Neural cell (in vitro differentiated cells): ENCODE data around the gene TMEM255B. TPM values are rescaled to one million over a fixed set of nuclear protein-coding genes. Genes with fewer than 3 reads are reported as not detected.

Source experiments
- H2AFZ ChIP-seq: fragments of 200-600, 300-800 bp; sonication (generic), shearing (Covaris generic); 2 replicates; pipeline ENCODE4 v1.6.0; 2014; ENCODE audit warnings: low read depth, mild to moderate bottlenecking, antibody characterized with exemption, low read length, moderate library complexity
- H3F3A ChIP-seq: fragments of 200-600 bp; shearing (Covaris generic); 2 replicates; pipeline ENCODE4 v1.6.1; 2016; ENCODE audit warnings: mild to moderate bottlenecking, moderate library complexity, mixed read lengths, antibody characterized with exemption, low read length; ENCODE audit not compliant: insufficient read depth, poor library complexity, severe bottlenecking
- H3K27ac ChIP-seq: fragments of 200-600, 300-800 bp; sonication (generic), shearing (Covaris generic); 2 replicates; pipeline ENCODE4 v1.5.1; 2014; ENCODE audit warnings: mild to moderate bottlenecking, low read length, moderate library complexity
- H3K27me3 ChIP-seq: fragments of 300-800, 200-600 bp; sonication (generic), shearing (Covaris generic); 2 replicates; pipeline ENCODE4 v1.6.0; 2014; ENCODE audit warnings: mild to moderate bottlenecking, low read depth, low read length, moderate library complexity; ENCODE audit not compliant: insufficient read depth
- H3K36me3 ChIP-seq: fragments of 300-800, 200-600 bp; sonication (generic), shearing (Covaris generic); 2 replicates; pipeline ENCODE4 v1.5.1; 2014; ENCODE audit warnings: mild to moderate bottlenecking, antibody characterized with exemption, low read length, moderate library complexity; ENCODE audit not compliant: insufficient read depth
- H3K4me2 ChIP-seq: fragments of 300-800, 200-600 bp; sonication (generic), shearing (Covaris generic); 2 replicates; pipeline ENCODE4 v1.6.0; 2014; ENCODE audit warnings: mild to moderate bottlenecking, low read length
- H3K4me3 ChIP-seq: fragments of 300-800, 200-600 bp; sonication (generic), shearing (Covaris generic); 2 replicates; pipeline ENCODE4 v1.5.1; 2014; ENCODE audit warnings: mild to moderate bottlenecking, low read length, moderate library complexity
- H3K79me2 ChIP-seq: fragments of 200-600 bp; shearing (Covaris generic); replicated peaks from 2 replicates; pipeline ENCODE4 v1.6.0; 2014; ENCODE audit warnings: mild to moderate bottlenecking, low read length, moderate library complexity; ENCODE audit not compliant: insufficient read depth
- H3K9ac ChIP-seq: fragments of 300-800, 200-600 bp; sonication (generic), shearing (Covaris generic); 2 replicates; pipeline ENCODE4 v1.6.1; 2016; ENCODE audit warnings: mild to moderate bottlenecking, low read length, mixed read lengths
- H3K9me2 ChIP-seq: fragments of 200-600 bp; shearing (Covaris generic); 2 replicates; pipeline ENCODE4 v1.6.1; 2016; ENCODE audit warnings: mild to moderate bottlenecking, low read length, mixed read lengths; ENCODE audit not compliant: insufficient read depth
- H3K9me3 ChIP-seq: fragments of 200-600, 300-800 bp; sonication (generic), shearing (Covaris generic); 2 replicates; pipeline ENCODE4 v1.6.1; 2016; ENCODE audit warnings: mild to moderate bottlenecking, mixed run types, low read length, moderate library complexity, mixed read lengths
- H4K20me1 ChIP-seq: fragments of 200-600 bp; shearing (Covaris generic); 2 replicates; pipeline ENCODE4 v1.6.1; 2016; ENCODE audit warnings: mild to moderate bottlenecking, mixed run types; ENCODE audit not compliant: insufficient read depth
- EP300 ChIP-seq: fragments of 450-650 bp; conservative IDR thresholded peaks from 2 replicates; pipeline ENCODE4 v1.6.1; 2014; ENCODE audit warnings: antibody characterized with exemption, mild to moderate bottlenecking, moderate library complexity; ENCODE audit not compliant: poor library complexity, severe bottlenecking
- EZH2 ChIP-seq: fragments of 200-600, 300-800 bp; shearing (Covaris generic), sonication (generic); IDR thresholded peaks from 2 replicates; pipeline ENCODE4 v1.6.1; 2014; ENCODE audit warnings: antibody characterized with exemption, low read length, borderline replicate concordance, mild to moderate bottlenecking; ENCODE audit not compliant: insufficient read depth, poor library complexity, severe bottlenecking
- MXI1 ChIP-seq: fragments of 450-650 bp; conservative IDR thresholded peaks from 2 replicates; pipeline ENCODE4 v1.6.1; 2014; ENCODE audit warnings: antibody characterized with exemption, mild to moderate bottlenecking; ENCODE audit not compliant: poor library complexity, severe bottlenecking
- POLR2AphosphoS5 ChIP-seq: IDR thresholded peaks from 2 replicates; pipeline ENCODE4 v1.6.1; 2012
- RAD21 ChIP-seq: fragments of 450-650 bp; conservative IDR thresholded peaks from 2 replicates; pipeline ENCODE4 v1.6.1; 2014; ENCODE audit warnings: antibody characterized with exemption, mild to moderate bottlenecking, moderate library complexity
- SMC3 ChIP-seq: fragments of 450-650 bp; conservative IDR thresholded peaks from 2 replicates; pipeline ENCODE4 v1.6.1; 2014; ENCODE audit warnings: antibody characterized with exemption, mild to moderate bottlenecking, moderate library complexity; ENCODE audit not compliant: poor library complexity
- TAF1 ChIP-seq: IDR thresholded peaks from 2 replicates; pipeline ENCODE4 v1.6.1; 2012; ENCODE audit warnings: low read depth
- polyA plus RNA-seq: library from polyadenylated mRNA; depleted of rRNA; stranded (reverse); fragments of >200 nt; gene quantifications from 2 replicates; pipeline ENCODE4 v1.2.3, GENCODE V29; 2014
- TF ChIP-seq, protein P1 (sequence below): IDR thresholded peaks from 2 replicates; pipeline ENCODE4 v1.6.1; 2012; ENCODE audit warnings: borderline replicate concordance
- TF ChIP-seq, protein P2 (sequence below): fragments of 450-650 bp; IDR thresholded peaks from 2 replicates; pipeline ENCODE4 v1.5.1; 2014; ENCODE audit warnings: antibody characterized with exemption, mild to moderate bottlenecking, moderate library complexity; ENCODE audit not compliant: poor library complexity, severe bottlenecking

TMEM255B gene
- polyA plus RNA-seq, 1 donor from 2014 or later, result not detected

DNA sequence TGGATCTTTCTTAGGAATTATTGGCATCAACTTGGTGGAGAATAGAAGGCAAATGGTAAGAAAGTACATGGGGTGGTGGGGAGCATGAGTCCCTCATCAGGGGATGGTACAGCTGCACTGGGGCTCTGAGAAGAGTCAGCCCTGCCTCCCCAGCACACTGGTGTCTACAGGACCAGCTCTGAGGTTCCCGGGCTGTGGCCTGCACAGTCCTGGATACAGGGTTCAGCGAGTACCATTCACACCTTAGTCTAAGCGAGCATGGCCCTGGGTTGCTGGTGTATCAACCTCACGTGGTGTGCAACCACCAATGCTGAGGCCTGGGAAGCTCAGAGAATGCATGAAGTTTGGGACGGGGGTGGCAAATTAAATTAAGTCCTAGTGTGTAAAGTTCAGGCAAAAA lies 10.1 kb downstream of the TMEM255B start:
- H3K4me3 ChIP-seq, result no peak overlapping the region
- H3K9ac ChIP-seq, result no peak overlapping the region
- no peak overlapping the region for H3K4me2 ChIP-seq
- no peaks in the 10 kb centered on the region for H3K79me2 ChIP-seq
- H3K36me3 ChIP-seq, result no peaks in the 10 kb centered on the region
- H3K9me2 ChIP-seq, result no peaks in the 10 kb centered on the region
- TF ChIP-seq EZH2, result no peak
- no peak for TF ChIP-seq TAF1
- TF ChIP-seq, protein P1, sequence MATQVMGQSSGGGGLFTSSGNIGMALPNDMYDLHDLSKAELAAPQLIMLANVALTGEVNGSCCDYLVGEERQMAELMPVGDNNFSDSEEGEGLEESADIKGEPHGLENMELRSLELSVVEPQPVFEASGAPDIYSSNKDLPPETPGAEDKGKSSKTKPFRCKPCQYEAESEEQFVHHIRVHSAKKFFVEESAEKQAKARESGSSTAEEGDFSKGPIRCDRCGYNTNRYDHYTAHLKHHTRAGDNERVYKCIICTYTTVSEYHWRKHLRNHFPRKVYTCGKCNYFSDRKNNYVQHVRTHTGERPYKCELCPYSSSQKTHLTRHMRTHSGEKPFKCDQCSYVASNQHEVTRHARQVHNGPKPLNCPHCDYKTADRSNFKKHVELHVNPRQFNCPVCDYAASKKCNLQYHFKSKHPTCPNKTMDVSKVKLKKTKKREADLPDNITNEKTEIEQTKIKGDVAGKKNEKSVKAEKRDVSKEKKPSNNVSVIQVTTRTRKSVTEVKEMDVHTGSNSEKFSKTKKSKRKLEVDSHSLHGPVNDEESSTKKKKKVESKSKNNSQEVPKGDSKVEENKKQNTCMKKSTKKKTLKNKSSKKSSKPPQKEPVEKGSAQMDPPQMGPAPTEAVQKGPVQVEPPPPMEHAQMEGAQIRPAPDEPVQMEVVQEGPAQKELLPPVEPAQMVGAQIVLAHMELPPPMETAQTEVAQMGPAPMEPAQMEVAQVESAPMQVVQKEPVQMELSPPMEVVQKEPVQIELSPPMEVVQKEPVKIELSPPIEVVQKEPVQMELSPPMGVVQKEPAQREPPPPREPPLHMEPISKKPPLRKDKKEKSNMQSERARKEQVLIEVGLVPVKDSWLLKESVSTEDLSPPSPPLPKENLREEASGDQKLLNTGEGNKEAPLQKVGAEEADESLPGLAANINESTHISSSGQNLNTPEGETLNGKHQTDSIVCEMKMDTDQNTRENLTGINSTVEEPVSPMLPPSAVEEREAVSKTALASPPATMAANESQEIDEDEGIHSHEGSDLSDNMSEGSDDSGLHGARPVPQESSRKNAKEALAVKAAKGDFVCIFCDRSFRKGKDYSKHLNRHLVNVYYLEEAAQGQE, result no peak
- TF ChIP-seq EP300, result no peak
- no peak for TF ChIP-seq RAD21
- TF ChIP-seq POLR2AphosphoS5, result no peak
- no peak for TF ChIP-seq MXI1
- TF ChIP-seq SMC3, result no peak
- TF ChIP-seq, protein P2, sequence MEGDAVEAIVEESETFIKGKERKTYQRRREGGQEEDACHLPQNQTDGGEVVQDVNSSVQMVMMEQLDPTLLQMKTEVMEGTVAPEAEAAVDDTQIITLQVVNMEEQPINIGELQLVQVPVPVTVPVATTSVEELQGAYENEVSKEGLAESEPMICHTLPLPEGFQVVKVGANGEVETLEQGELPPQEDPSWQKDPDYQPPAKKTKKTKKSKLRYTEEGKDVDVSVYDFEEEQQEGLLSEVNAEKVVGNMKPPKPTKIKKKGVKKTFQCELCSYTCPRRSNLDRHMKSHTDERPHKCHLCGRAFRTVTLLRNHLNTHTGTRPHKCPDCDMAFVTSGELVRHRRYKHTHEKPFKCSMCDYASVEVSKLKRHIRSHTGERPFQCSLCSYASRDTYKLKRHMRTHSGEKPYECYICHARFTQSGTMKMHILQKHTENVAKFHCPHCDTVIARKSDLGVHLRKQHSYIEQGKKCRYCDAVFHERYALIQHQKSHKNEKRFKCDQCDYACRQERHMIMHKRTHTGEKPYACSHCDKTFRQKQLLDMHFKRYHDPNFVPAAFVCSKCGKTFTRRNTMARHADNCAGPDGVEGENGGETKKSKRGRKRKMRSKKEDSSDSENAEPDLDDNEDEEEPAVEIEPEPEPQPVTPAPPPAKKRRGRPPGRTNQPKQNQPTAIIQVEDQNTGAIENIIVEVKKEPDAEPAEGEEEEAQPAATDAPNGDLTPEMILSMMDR, result no peak
- H3K27ac ChIP-seq, result no peak overlapping the region
- H3F3A ChIP-seq, result no peaks in the 10 kb centered on the region
- H4K20me1 ChIP-seq, result no peaks in the 10 kb centered on the region
- no peaks in the 10 kb centered on the region for H3K27me3 ChIP-seq
- H2AFZ ChIP-seq, result no peak overlapping the region
- H3K9me3 ChIP-seq, result no peaks in the 10 kb centered on the region

DNA sequence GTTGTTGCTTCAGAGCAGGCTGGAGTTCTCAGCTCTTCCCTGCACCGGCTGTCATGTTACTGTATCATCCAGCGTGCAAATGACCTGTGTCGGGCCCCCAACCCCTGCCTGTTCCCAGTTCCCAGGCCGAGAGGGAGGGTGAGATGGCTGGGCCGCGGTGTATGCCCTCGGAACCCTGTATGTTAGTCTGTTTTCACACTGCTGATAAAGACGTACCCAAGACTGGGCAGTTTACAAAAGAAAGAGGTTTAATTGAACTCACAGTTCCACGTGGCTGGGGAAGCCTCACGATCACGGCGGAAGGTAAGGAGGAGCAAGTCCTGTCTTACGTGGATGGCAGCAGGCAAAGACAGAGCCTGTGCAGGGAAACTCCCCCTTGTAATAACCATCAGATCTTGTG lies 10.9 kb downstream of the TMEM255B start:
- H4K20me1 ChIP-seq, result no peaks in the 10 kb centered on the region
- H3K9ac ChIP-seq, result no peak overlapping the region
- no peaks in the 10 kb centered on the region for H3F3A ChIP-seq
- H2AFZ ChIP-seq, result no peak overlapping the region
- H3K27me3 ChIP-seq, result no peaks in the 10 kb centered on the region
- H3K27ac ChIP-seq, result no peak overlapping the region
- no peaks in the 10 kb centered on the region for H3K9me2 ChIP-seq
- H3K36me3 ChIP-seq, result no peaks in the 10 kb centered on the region
- TF ChIP-seq MXI1, result no peak
- no peak for TF ChIP-seq SMC3
- TF ChIP-seq RAD21, result no peak
- TF ChIP-seq EZH2, result no peak
- TF ChIP-seq, protein P1, result no peak
- no peak for TF ChIP-seq POLR2AphosphoS5
- no peak for TF ChIP-seq TAF1
- TF ChIP-seq, protein P2, result no peak
- no peak for TF ChIP-seq EP300
- no peaks in the 10 kb centered on the region for H3K9me3 ChIP-seq
- H3K4me3 ChIP-seq, result no peak overlapping the region
- no peak overlapping the region for H3K4me2 ChIP-seq
- no peaks in the 10 kb centered on the region for H3K79me2 ChIP-seq
